Lung (tissue), 12 donors: Measurements from ENCODE around the gene PRKAR1B. TPM values are rescaled to one million over a fixed set of nuclear protein-coding genes. Genes with fewer than 3 reads are reported as not detected.
A peak's percentile ranks its signal among the peaks of the same experiment; 100 is the strongest.

Experiments used
- ATAC-seq: fragments of 200-7000 bp; cut with Tn5 transposase; one replicate; pipeline ENCODE4 v1.9.1; 2020; ENCODE audit warnings: moderate number of reproducible peaks; ENCODE audit not compliant: insufficient read depth, low FRiP score
- DNase-seq, 3 donors: peaks; one replicate each; pipeline ENCODE4 v3.0.0-alpha.2; 2013 to 2017
- H3K27ac ChIP-seq, 2 donors: one replicate each; pipeline ENCODE4 v1.5.1; 2013; ENCODE audit warnings: mild to moderate bottlenecking in 2 of 2, moderate library complexity in 2 of 2, control low read depth in 1 of 2, inconsistent platforms in 1 of 2, low read depth in 1 of 2, low read length in 1 of 2
- H3K27me3 ChIP-seq, 3 donors: one replicate each; pipeline ENCODE4 v1.5.1; 2013; ENCODE audit warnings: low read length in 2 of 3; ENCODE audit not compliant: control insufficient read depth in 3 of 3, insufficient read depth in 3 of 3
- H3K36me3 ChIP-seq, 4 donors: one replicate each; pipeline ENCODE4 v1.5.1; 2013; ENCODE audit warnings: low read length in 4 of 4, mild to moderate bottlenecking in 1 of 4, moderate library complexity in 1 of 4; ENCODE audit not compliant: control insufficient read depth in 4 of 4, insufficient read depth in 4 of 4
- H3K4me1 ChIP-seq, 5 donors: one replicate each; pipeline ENCODE4 v1.5.1; 2013; ENCODE audit warnings: low read length in 5 of 5, mild to moderate bottlenecking in 2 of 5, moderate library complexity in 1 of 5; ENCODE audit not compliant: control insufficient read depth in 5 of 5, insufficient read depth in 5 of 5
- H3K4me3 ChIP-seq: one replicate; pipeline ENCODE4 v1.5.1; 2013; ENCODE audit warnings: mild to moderate bottlenecking, control low read depth, moderate library complexity
- H3K9ac ChIP-seq, 2 donors: one replicate each; pipeline ENCODE4 v1.5.1; 2013; ENCODE audit warnings: low read length in 2 of 2, control low read depth in 1 of 2; ENCODE audit not compliant: insufficient read depth in 1 of 2
- H3K9me3 ChIP-seq, 4 donors: one replicate each; pipeline ENCODE4 v1.5.1; 2013; ENCODE audit warnings: low read length in 3 of 4, mild to moderate bottlenecking in 1 of 4, moderate library complexity in 1 of 4; ENCODE audit not compliant: control insufficient read depth in 4 of 4, insufficient read depth in 3 of 4
- WGBS, 2 donors: extraction: QIAGEN DNeasy Blood & Tissue Kit; methylation state at CpG; one replicate each; pipeline ENCODE4 v1.1.7; 2013; 5-methylcytosine and 5-hydroxymethylcytosine counted together
- polyA plus RNA-seq, 2 donors: library from polyadenylated mRNA; stranded (reverse); fragments of 200-250 nt; gene quantifications; one replicate each; pipeline ENCODE4 v1.2.1, GENCODE V29; 2013
- total RNA-seq, 2 donors: library from RNA; depleted of rRNA in 1 of 2; stranded (reverse); fragments of >200 nt in 1 of 2; gene quantifications; one replicate each; pipeline ENCODE4 v1.2.1, GENCODE V29; 2014 to 2021
- TF ChIP-seq, protein P1 (sequence below): IDR thresholded peaks from 2 replicates; pipeline ENCODE4 v1.5.1; 2012; ENCODE audit warnings: mild to moderate bottlenecking; ENCODE audit errors: control extremely low read depth, extremely low read depth
- donor health status: control.
- donor health status: control.
- donor health status: Bipolar disorder and iron deficiency.
- donor health status: healthy.
- donor health status: DM: yes; HTN: yes; CAD: no.

PRKAR1B gene
- total and polyA plus RNA-seq, 4 donors, result 11.3 to 32.0 (median 16.3) TPM

DNA sequence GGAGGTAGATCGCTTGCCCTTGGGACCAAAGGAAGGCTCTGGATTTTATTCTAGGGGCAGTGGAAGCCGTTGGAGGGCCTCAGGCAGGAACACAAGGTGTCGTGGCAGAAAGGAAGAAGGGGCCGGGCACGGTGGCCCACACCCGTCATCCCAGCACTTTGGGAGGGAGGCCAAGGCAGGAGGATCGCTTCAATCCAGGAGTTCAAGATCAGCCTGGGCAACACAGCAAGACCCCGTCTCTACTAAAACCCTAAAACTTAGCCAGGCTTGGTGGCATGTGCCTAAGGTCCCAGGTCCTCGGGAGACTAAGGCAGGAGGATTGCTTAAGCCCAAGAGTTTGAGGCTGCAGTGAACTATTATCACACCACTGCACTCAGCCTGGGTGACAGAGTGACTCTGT, 202.3 kb downstream of the PRKAR1B start:
- Histone ChIP-seq H3K4me1 (peaks cover 0 to 14% (median 4%) of the 10 kb centered on the region in 5 donors), H3K27ac (no peak overlapping the region), H3K27me3 (peaks cover 0 to 26% (median 24%) of the 10 kb centered on the region in 3 donors), H3K9me3 (peaks cover 0 to 3% (median 0%) of the 10 kb centered on the region in 4 donors), H3K9ac (no peak overlapping the region), H3K36me3 (no peaks in the 10 kb centered on the region), H3K4me3 (no peak overlapping the region)
- TF ChIP-seq, protein P1, sequence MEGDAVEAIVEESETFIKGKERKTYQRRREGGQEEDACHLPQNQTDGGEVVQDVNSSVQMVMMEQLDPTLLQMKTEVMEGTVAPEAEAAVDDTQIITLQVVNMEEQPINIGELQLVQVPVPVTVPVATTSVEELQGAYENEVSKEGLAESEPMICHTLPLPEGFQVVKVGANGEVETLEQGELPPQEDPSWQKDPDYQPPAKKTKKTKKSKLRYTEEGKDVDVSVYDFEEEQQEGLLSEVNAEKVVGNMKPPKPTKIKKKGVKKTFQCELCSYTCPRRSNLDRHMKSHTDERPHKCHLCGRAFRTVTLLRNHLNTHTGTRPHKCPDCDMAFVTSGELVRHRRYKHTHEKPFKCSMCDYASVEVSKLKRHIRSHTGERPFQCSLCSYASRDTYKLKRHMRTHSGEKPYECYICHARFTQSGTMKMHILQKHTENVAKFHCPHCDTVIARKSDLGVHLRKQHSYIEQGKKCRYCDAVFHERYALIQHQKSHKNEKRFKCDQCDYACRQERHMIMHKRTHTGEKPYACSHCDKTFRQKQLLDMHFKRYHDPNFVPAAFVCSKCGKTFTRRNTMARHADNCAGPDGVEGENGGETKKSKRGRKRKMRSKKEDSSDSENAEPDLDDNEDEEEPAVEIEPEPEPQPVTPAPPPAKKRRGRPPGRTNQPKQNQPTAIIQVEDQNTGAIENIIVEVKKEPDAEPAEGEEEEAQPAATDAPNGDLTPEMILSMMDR, result no peak
- WGBS, 2 donors, result 93 to 94% methylated on average over 9 of the region's 9 CpGs
- DNase-seq, result no peak
- ATAC-seq, result no peak

DNA sequence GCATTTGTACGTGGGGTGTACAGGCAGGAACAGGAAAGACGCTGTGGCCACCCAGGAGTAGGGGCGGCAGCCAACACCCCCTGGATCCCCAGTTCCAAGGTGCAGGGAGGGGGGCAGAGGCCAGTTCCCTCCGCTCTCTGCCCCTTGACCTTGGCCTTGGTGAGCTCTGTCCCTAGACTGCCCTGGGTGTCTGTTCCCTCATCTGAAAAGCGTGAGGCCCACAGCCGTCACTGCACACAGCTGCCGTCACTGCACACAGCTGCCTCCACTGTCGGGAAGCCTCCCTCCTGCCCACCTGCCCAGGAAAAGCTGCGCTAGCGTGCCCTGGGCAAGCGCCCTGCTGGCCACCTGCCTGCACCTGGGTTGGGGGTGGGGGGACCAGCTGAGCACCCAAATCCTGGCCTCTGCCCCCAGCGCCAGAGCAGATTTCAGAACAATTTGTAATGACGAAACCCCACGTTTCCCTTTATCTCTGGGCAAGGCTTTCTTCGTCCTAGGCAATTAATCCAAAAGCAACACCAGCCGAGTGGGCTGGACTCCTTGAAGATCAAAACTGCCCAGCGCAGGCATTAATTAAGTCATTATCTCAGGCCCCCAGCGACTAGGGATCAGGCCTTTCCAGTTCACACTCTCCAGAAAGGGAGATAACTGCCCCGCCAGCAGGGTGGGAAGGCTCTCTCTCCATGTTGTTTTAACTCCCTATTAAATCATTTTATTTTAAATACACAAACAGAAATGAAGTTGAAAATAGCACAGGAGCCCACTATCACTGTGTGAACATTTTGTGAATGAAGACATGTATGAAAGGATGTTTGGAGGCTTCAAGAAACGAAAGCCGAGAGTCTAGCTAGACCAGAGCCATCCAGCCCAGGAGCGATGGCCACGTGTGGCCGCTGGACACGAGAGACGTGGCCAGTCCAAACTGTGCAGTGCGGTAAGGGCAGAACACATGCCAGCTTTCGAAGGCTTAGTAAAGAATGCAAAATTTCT, 203.4 kb downstream of the PRKAR1B start:
- DNase-seq, result no peak
- Histone ChIP-seq H3K4me1 (peaks cover 0 to 14% (median 4%) of the 10 kb centered on the region in 5 donors), H3K9me3 (peaks cover 0 to 3% (median 0%) of the 10 kb centered on the region in 4 donors), H3K27me3 (peaks cover 0 to 26% (median 24%) of the 10 kb centered on the region in 3 donors), H3K36me3 (no peaks in the 10 kb centered on the region), H3K27ac (peak overlapping the region in 1 of 2 donors; percentile 88), H3K9ac (no peak overlapping the region), H3K4me3 (no peak overlapping the region)
- ATAC-seq, result no peak
- WGBS, 2 donors, result 82 to 85% methylated on average over 28 of the region's 28 CpGs
- TF ChIP-seq, protein P1, result no peak

DNA sequence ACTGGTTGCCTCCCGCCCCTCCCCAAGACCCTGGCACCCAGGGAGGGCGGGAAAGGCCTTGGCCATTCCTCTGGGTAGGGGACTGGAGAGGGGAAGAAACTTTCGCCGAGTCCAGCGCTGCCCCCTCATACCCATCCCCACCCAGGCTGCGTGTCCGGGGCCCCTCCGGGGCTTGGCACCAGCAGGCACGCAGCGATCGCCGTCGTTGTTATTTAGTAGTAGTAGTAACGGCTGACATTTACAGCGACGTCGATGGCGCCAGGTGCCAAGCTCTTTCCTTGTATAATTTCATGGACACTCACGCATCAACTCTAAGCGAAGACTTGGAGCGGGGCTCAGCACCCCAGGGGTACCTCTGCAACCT, 204.1 kb downstream of the PRKAR1B start:
- TF ChIP-seq, protein P1, result no peak
- H3K4me3 ChIP-seq, result no peak overlapping the region
- ATAC-seq, result no peak

More for the DNA sequence above, 204.1 kb downstream of the PRKAR1B start:
- Histone ChIP-seq H3K27me3 (peaks cover 0 to 24% (median 21%) of the 10 kb centered on the region in 3 donors), H3K36me3 (no peaks in the 10 kb centered on the region), H3K27ac (peak overlapping the region in 1 of 2 donors; percentile 88), H3K9ac (no peak overlapping the region), H3K9me3 (no peaks in the 10 kb centered on the region), H3K4me1 (peaks cover 0 to 14% (median 4%) of the 10 kb centered on the region in 5 donors)
- WGBS, 2 donors, result 25 to 30% methylated on average over 21 of the region's 21 CpGs
- no peak for DNase-seq
